NCI-H1092 treated with DMSO at 0.1 percent for 48 hours (cell line): Measurements from ENCODE around the gene GDF10.

Experiments
- DNase-seq: peaks from one replicate; lab custom pipeline; 2025; lab: John Stamatoyannopoulos, UW

The GDF10 gene

GRCh38 chr10:47276071-47276470 is 23.9 kb upstream of the GDF10 start:
- no peak for DNase-seq

GRCh38 chr10:47276576-47277351 is 23.2 kb upstream of the GDF10 start:
- no peak for DNase-seq

- no peak for DNase-seq
These were observed 22.4 kb upstream of the GDF10 start for GRCh38 chr10:47277352-47278151.

- DNase-seq, result no peak
These were observed 21.9 kb upstream of the GDF10 start for GRCh38 chr10:47278152-47278473.

GRCh38 chr10:47278720-47279119 is 21.3 kb upstream of the GDF10 start:
- no peak for DNase-seq

GRCh38 chr10:47279276-47279675 is 20.7 kb upstream of the GDF10 start:
- DNase-seq, result no peak

GRCh38 chr10:47282005-47282656 is 17.9 kb upstream of the GDF10 start:
- DNase-seq, result no peak

- no peak for DNase-seq
These were observed 17.4 kb upstream of the GDF10 start for GRCh38 chr10:47282657-47283018.

- DNase-seq, result no peak
These were observed 16.8 kb upstream of the GDF10 start for GRCh38 chr10:47283101-47283630.

- no peak for DNase-seq
These were observed 16.1 kb upstream of the GDF10 start for GRCh38 chr10:47283848-47284247.

GRCh38 chr10:47285381-47286115 is 14.4 kb upstream of the GDF10 start:
- no peak for DNase-seq

GRCh38 chr10:47286116-47286505 is 13.9 kb upstream of the GDF10 start:
- no peak for DNase-seq

- no peak for DNase-seq
These were observed 13.2 kb upstream of the GDF10 start for GRCh38 chr10:47286591-47287315.

- no peak for DNase-seq
These were observed 12.6 kb upstream of the GDF10 start for GRCh38 chr10:47287365-47287802.

- DNase-seq, result no peak
These were observed 12.2 kb upstream of the GDF10 start for GRCh38 chr10:47287805-47288204.

GRCh38 chr10:47288236-47288635 is 11.8 kb upstream of the GDF10 start:
- no peak for DNase-seq

- no peak for DNase-seq
These were observed 11.0 kb upstream of the GDF10 start for GRCh38 chr10:47288916-47289495.

GRCh38 chr10:47289921-47290320 is 10.1 kb upstream of the GDF10 start:
- DNase-seq, result no peak

- no peak for DNase-seq
These were observed 9.7 kb upstream of the GDF10 start for GRCh38 chr10:47290338-47290737.

- no peak for DNase-seq
These were observed 8.3 kb upstream of the GDF10 start for GRCh38 chr10:47291682-47292081.

- no peak for DNase-seq
These were observed 5.9 kb upstream of the GDF10 start for GRCh38 chr10:47294057-47294456.
